ENCODE measurements around the gene TPRG1.

The TPRG1 gene

GRCh38 chr3:189301479-189301878 lies 129.7 kb downstream of the TPRG1 start:
- H3K9ac ChIP-seq (ENCODE audit: low read length): no peak overlapping the region
- H4K20me1 ChIP-seq (ENCODE audit: low read depth, low read length): no peaks in the 10 kb centered on the region
- H3K9me2 ChIP-seq (replicated peaks; ENCODE audit: insufficient read depth, low read length): no peaks in the 10 kb centered on the region
- no peaks in the 10 kb centered on the region for H3F3A ChIP-seq (ENCODE audit: insufficient read depth)
- H3K27me3 ChIP-seq (ENCODE audit: low read length): no peaks in the 10 kb centered on the region
- no peak overlapping the region for H3K4me3 ChIP-seq (ENCODE audit: insufficient read depth, low read length, poor library complexity, severe bottlenecking)
- TF ChIP-seq CTCF (IDR thresholded peaks at IDR 0.05; ENCODE audit: insufficient read depth, low read length, poor library complexity, severe bottlenecking) (no peak), EZH2phosphoT487 (conservative IDR thresholded peaks at IDR 0.05; ENCODE audit: low read length) (no peak)
- H3K9me3 ChIP-seq (ENCODE audit: insufficient read depth, low read length): no peaks in the 10 kb centered on the region
- no peaks in the 10 kb centered on the region for H3K79me2 ChIP-seq (ENCODE audit: insufficient read depth, low read length)
- no peak overlapping the region for H3K27ac ChIP-seq (ENCODE audit: low read depth, low read length)
- no peak overlapping the region for H2AFZ ChIP-seq (ENCODE audit: low read depth, low read length, severe bottlenecking)
- H3K4me2 ChIP-seq (ENCODE audit: low read depth, low read length, poor library complexity, severe bottlenecking): no peak overlapping the region
- no peaks in the 10 kb centered on the region for H3K36me3 ChIP-seq (ENCODE audit: low read length)

GRCh38 chr3:189303584-189303983 lies 131.8 kb downstream of the TPRG1 start:
- no peak overlapping the region for H3K4me3 ChIP-seq (ENCODE audit: insufficient read depth, low read length, poor library complexity, severe bottlenecking)
- no peak overlapping the region for H3K27ac ChIP-seq (ENCODE audit: low read depth, low read length)
- no peaks in the 10 kb centered on the region for H3K9me2 ChIP-seq (replicated peaks; ENCODE audit: insufficient read depth, low read length)
- H3K79me2 ChIP-seq (ENCODE audit: insufficient read depth, low read length): no peaks in the 10 kb centered on the region
- no peaks in the 10 kb centered on the region for H3K9me3 ChIP-seq (ENCODE audit: insufficient read depth, low read length)
- TF ChIP-seq EZH2phosphoT487 (conservative IDR thresholded peaks at IDR 0.05; ENCODE audit: low read length) (no peak), CTCF (IDR thresholded peaks at IDR 0.05; ENCODE audit: insufficient read depth, low read length, poor library complexity, severe bottlenecking) (no peak)
- H2AFZ ChIP-seq (ENCODE audit: low read depth, low read length, severe bottlenecking): no peak overlapping the region
- no peaks in the 10 kb centered on the region for H3F3A ChIP-seq (ENCODE audit: insufficient read depth)
- H3K9ac ChIP-seq (ENCODE audit: low read length): no peak overlapping the region
- no peak overlapping the region for H3K4me2 ChIP-seq (ENCODE audit: low read depth, low read length, poor library complexity, severe bottlenecking)
- no peaks in the 10 kb centered on the region for H3K36me3 ChIP-seq (ENCODE audit: low read length)
- no peaks in the 10 kb centered on the region for H3K27me3 ChIP-seq (ENCODE audit: low read length)
- no peaks in the 10 kb centered on the region for H4K20me1 ChIP-seq (ENCODE audit: low read depth, low read length)

- Histone ChIP-seq H3K79me2 (ENCODE audit: insufficient read depth, low read length) (no peaks in the 10 kb centered on the region), H3K9ac (ENCODE audit: low read length) (no peak overlapping the region), H3F3A (ENCODE audit: insufficient read depth) (no peaks in the 10 kb centered on the region), H3K4me3 (ENCODE audit: insufficient read depth, low read length, poor library complexity, severe bottlenecking) (no peak overlapping the region), H3K9me3 (ENCODE audit: insufficient read depth, low read length) (no peaks in the 10 kb centered on the region), H3K27ac (ENCODE audit: low read depth, low read length) (no peak overlapping the region), H4K20me1 (ENCODE audit: low read depth, low read length) (no peaks in the 10 kb centered on the region), H3K4me2 (ENCODE audit: low read depth, low read length, poor library complexity, severe bottlenecking) (no peak overlapping the region), H3K9me2 (replicated peaks; ENCODE audit: insufficient read depth, low read length) (no peaks in the 10 kb centered on the region), H2AFZ (ENCODE audit: low read depth, low read length, severe bottlenecking) (no peak overlapping the region), H3K36me3 (ENCODE audit: low read length) (no peaks in the 10 kb centered on the region), H3K27me3 (ENCODE audit: low read length) (no peaks in the 10 kb centered on the region)
- TF ChIP-seq CTCF (IDR thresholded peaks at IDR 0.05; ENCODE audit: insufficient read depth, low read length, poor library complexity, severe bottlenecking) (no peak), EZH2phosphoT487 (conservative IDR thresholded peaks at IDR 0.05; ENCODE audit: low read length) (no peak)
Measured at GRCh38 chr3:189304465-189305351, 132.9 kb downstream of the TPRG1 start.

Data from SU-DHL-6 (cell line).